NCI-H187 (cell line): Measurements from ENCODE around the gene RAG2.
"Not testable (repeated sequence)": the region's sequence is repeated elsewhere in the genome, so short reads cannot be mapped to it uniquely, and the experiment has no call there.

Experiments used
- DNase-seq, 2 experiments: peaks; one replicate each; lab custom pipeline; 2025; lab: John Stamatoyannopoulos, UW

Gene RAG2

GRCh38 chr11:36600180-36600579, 2.1 kb upstream of the RAG2 start:
- DNase-seq = no peak

GRCh38 chr11:36596880-36597279, 1.2 kb downstream of the RAG2 start:
- no peak for DNase-seq

GRCh38 chr11:36594316-36594989, 3.6 kb downstream of the RAG2 start, which contains the start of gene IFTAP:
TSS of gene IFTAP (plus strand) at chr11:36594502. CDS start at chr11:36610104, 15,602 bp downstream.
- DNase-seq = peak; percentile 68 to 89

- DNase-seq = no peak
Observed at GRCh38 chr11:36591433-36591832, 6.6 kb downstream of the RAG2 start.

- DNase-seq = no peak
Observed at GRCh38 chr11:36590513-36590912, 7.5 kb downstream of the RAG2 start.

GRCh38 chr11:36588099-36588498, 9.9 kb downstream of the RAG2 start:
- no peak for DNase-seq

- DNase-seq = no peak
Observed at GRCh38 chr11:36586543-36586942, 11.5 kb downstream of the RAG2 start.

- DNase-seq = no peak
Observed at GRCh38 chr11:36583667-36584066, 14.4 kb downstream of the RAG2 start.

GRCh38 chr11:36581536-36581935, 16.5 kb downstream of the RAG2 start:
- no peak for DNase-seq

GRCh38 chr11:36578458-36578857, 19.6 kb downstream of the RAG2 start:
- no peak for DNase-seq

GRCh38 chr11:36577859-36578258, 20.2 kb downstream of the RAG2 start:
- no peak for DNase-seq

- no peak for DNase-seq
Observed at GRCh38 chr11:36577373-36577772, 20.7 kb downstream of the RAG2 start.

GRCh38 chr11:36574486-36574885, 23.6 kb downstream of the RAG2 start:
- DNase-seq = no peak

GRCh38 chr11:36569095-36569494, 28.9 kb downstream of the RAG2 start:
- no peak for DNase-seq

- DNase-seq = no peak
Observed at GRCh38 chr11:36567694-36568093, 30.3 kb downstream of the RAG2 start, which contains the start of gene RAG1. TSS of gene RAG1 (plus strand) at chr11:36568007. CDS start at chr11:36573305, 5,298 bp downstream.

- no peak for DNase-seq
Observed at GRCh38 chr11:36566407-36567053, 31.5 kb downstream of the RAG2 start.

GRCh38 chr11:36565031-36565610, 32.9 kb downstream of the RAG2 start:
- no peak for DNase-seq

GRCh38 chr11:36564376-36565030, 33.5 kb downstream of the RAG2 start:
- peak; percentile 49 to 76 for DNase-seq

- no peak for DNase-seq
Observed at GRCh38 chr11:36558571-36559413, 39.2 kb downstream of the RAG2 start.

- DNase-seq = no peak
Observed at GRCh38 chr11:36557991-36558390, 40.0 kb downstream of the RAG2 start.

GRCh38 chr11:36557390-36557789, 40.6 kb downstream of the RAG2 start:
- not testable (repeated sequence) for DNase-seq
